GM12874 (cell line): ENCODE measurements around the gene PRIMA1.

ENCODE experiments used
- TF ChIP-seq, protein P1 (sequence below): IDR thresholded peaks from 2 replicates; pipeline ENCODE4 v1.5.1; 2011; ENCODE audit warnings: low read depth, mild to moderate bottlenecking, control low read depth, low read length, moderate library complexity; ENCODE audit not compliant: insufficient read depth

PRIMA1 gene

DNA sequence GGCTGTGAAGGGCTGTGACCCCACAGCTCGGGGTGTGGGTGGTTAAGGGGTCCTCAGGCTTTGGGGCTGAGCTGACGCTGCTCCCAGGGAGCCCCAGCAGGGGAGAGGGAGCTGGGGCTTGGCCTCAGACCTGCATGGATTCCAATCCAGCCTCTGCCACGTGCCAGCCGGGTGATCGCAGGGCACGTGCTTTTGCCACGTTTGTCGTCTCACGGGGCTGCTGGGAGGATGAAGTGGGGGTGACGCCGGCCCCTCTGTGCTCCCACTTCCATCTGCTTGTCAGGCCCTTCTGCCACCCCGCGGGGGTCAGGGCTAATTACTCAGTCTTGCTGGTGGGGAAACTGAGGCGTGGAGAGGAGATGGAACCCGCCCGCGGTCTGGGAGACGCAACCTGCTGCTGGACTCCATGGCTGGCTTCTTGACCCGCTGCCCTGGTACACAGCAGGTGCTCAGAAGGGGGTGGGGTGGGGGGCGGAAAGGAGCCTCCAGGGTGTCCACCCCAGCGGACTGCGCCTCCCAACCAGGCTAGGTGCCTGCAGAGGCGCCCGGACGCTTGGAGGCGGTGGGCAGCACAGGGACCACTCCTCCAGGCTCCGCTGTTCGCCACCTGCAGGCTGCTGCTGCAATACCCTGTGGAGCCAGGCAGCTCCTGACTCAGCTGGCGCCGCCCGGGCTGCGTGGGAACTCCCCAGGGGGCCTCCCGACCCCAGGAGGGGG is 36.4 kb upstream of the PRIMA1 start:
- TF ChIP-seq, protein P1, sequence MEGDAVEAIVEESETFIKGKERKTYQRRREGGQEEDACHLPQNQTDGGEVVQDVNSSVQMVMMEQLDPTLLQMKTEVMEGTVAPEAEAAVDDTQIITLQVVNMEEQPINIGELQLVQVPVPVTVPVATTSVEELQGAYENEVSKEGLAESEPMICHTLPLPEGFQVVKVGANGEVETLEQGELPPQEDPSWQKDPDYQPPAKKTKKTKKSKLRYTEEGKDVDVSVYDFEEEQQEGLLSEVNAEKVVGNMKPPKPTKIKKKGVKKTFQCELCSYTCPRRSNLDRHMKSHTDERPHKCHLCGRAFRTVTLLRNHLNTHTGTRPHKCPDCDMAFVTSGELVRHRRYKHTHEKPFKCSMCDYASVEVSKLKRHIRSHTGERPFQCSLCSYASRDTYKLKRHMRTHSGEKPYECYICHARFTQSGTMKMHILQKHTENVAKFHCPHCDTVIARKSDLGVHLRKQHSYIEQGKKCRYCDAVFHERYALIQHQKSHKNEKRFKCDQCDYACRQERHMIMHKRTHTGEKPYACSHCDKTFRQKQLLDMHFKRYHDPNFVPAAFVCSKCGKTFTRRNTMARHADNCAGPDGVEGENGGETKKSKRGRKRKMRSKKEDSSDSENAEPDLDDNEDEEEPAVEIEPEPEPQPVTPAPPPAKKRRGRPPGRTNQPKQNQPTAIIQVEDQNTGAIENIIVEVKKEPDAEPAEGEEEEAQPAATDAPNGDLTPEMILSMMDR = no peak

DNA sequence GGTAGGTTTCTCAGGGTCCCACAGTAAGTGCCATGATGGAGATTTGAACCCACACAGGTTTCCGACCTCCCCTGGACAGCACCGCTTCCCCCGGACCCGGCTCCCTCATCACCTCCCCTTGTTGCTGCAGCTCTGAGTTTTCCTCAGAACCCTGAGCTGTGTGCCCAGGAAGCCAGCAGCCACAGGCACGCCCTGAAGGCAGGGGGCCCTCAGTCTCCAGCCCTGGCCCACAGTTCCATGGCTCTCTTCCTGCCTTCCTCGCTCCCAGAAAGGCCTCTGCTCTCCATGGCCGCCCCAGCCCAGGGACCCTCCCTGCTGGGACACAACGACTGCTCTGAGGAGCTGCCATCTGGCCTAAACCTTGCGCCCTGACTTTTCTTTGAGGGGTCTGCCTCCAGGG is 35.8 kb upstream of the PRIMA1 start:
- TF ChIP-seq, protein P1 = no peak

DNA sequence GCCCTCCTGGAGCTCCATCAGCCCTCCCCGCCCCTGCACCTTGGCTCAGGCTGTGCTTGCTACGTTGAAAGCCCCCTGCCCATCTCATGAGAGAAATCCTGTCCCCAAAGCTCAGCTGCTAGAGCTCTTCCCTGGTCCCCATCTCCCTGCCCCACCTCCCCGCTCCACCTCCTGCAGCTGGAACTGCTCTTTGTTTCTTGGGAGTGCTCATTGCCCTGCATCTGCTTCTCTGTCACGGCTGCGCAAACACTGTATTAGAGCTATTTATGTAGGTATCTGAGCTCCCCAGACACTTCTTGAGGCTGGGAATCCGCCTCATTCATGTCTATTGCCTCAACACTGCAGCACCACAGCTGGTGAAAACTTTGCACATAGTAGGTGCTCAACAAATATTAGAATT is 32.8 kb upstream of the PRIMA1 start:
- TF ChIP-seq, protein P1 = no peak

DNA sequence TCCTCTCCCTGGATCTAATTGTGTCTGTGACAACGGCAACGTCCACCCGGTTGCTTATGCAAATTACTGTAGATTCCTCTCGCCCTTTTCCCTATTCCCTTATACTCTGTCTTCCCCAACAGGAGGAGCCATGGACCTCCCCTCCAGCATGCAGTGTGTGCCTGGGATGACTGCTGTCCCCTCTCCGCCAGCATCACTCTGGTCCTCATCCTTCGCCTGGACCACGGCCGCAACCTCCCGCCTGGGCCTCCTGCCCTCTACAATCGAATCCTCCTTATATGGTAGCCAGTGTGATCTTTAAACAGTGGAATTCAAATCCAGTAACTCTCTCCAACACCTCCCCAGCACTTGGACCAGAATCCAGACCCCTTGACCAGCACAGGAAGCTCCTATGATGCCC is 30.6 kb upstream of the PRIMA1 start:
- TF ChIP-seq, protein P1 = no peak

DNA sequence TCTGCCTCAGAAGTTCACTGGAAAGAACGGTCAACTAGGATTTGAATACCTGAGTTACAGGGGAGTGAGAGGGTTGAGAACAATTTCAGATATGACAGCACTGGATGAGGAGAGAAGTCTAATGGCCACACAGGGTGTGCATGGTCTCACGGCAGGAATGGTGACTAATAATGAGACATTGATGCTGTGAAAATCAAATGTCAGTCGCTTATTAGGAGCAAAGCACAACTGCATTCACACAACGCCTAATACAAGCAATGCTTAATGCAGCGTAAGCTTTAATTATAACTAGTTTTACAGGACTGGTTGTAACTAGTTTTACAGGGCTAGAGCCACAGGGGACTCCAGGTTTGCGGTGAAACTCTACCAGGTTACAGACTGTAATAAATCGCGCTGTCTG is 23.4 kb upstream of the PRIMA1 start:
- TF ChIP-seq, protein P1 = no peak

DNA sequence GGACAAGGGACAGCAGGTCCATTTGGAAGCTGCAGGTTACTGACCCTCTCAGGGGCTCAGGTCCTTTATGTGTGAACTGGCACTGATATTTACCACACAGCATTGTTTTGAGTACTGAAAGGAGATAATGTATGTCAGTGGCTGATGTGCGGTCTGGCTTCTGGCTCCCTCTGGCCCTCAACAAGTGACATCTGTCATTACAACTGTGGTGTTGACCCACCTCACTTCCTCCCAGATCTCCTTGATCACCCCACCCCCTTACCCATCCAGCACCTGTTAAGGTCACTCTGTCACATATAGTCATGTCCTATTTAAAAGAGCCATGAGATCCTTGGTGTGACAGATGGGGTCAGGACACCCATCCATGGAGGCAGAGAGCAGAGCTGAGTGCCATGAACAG is 22.7 kb upstream of the PRIMA1 start:
- TF ChIP-seq, protein P1 = no peak

DNA sequence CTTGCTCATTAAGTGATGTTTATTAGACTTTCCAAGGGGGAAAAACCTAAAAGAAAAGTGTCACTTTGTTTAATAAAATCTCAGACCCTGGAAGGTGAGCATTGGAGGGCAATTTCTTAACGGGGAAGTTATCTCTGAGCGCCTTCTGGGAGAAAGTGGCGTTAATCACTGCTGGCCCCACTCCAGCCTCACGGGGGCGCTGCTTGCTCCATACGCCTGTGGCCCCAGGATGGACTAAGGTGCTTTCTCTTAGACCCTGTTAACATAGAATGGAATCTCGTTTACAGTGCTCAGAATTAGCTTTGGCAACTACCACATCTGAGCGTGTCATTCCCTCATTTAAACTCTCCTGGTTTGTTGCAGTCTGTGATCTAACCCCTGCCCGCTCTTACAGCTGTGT is 16.4 kb upstream of the PRIMA1 start:
- TF ChIP-seq, protein P1 = peak; percentile 38; the same call in 1 of the 2 replicates
